NCI-H446 treated with DMSO at 0.1 percent for 48 hours (cell line): ENCODE measurements around the gene ST6GALNAC3.

Experiments used
- DNase-seq: peaks from one replicate; lab custom pipeline; 2025; lab: John Stamatoyannopoulos, UW

The ST6GALNAC3 gene

GRCh38 chr1:76247261-76247852 is 172.8 kb downstream of the ST6GALNAC3 start:
- no peak for DNase-seq

DNA sequence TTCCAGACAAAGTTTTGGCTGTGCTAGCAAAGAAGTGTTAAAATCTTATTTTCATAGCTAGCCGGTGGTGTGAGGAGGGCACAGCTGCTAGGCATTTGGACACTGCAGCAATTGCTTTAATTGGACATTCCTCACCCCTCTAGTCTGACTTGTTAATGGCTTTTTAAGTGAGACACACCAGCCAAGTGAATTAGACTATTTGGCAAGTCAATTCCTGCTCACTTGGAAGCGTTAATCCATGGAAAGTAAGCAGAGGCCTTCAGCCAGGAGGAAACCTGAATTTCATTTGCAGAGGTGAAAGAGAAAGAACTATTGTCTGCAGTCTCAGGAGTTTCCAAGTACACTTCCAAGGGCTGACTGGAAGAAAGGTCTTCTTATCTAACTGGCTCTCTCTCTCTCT is 175.7 kb downstream of the ST6GALNAC3 start:
- peak; percentile 87 for DNase-seq

- DNase-seq = no peak
Observed at GRCh38 chr1:76252431-76252830, 177.9 kb downstream of the ST6GALNAC3 start.

DNA sequence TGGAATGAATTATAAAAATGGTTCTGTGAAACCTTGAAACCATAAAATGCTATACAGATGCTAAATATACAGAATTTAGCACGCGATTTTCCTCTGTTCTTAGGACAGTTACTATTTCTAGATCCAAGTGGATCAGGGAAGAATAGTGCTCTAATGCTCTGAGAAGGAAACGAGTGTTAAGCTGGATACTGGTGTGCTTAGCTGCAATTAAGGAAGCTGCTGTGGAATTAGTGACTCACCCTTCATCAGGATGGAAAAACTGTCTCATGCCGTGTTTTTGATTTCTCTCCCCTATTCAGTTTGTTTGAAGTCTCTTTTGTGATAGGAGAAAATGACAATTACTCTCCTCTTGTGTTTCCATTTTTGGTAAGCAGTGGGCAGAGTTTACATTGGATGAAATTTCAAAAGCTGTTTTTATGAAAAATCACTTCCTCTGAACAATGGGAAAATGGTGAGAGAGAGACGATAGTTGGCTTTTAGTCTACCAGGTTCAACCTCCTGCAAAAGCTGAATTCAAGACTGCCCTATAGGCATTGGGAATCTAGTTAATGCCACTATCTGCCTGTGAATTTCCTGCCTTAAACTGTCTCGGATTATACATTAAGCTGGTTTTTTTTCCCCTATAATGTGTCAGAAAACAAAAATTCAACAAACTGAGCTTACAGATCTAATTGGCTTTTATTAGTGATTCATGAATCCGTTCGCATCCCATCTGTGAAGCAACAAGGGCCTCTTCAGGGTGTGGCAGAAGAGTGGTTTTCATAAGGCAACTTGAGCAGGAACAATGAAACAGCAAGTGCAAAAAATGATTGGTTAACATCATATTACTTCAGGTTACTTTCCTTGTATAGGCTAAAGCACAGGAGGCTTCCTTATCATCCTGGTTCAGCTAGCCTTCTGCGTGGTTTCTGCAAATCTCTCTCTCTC is 179.8 kb downstream of the ST6GALNAC3 start:
- DNase-seq = peak; percentile 25

GRCh38 chr1:76256289-76257223 is 182.0 kb downstream of the ST6GALNAC3 start:
- no peak for DNase-seq

DNA sequence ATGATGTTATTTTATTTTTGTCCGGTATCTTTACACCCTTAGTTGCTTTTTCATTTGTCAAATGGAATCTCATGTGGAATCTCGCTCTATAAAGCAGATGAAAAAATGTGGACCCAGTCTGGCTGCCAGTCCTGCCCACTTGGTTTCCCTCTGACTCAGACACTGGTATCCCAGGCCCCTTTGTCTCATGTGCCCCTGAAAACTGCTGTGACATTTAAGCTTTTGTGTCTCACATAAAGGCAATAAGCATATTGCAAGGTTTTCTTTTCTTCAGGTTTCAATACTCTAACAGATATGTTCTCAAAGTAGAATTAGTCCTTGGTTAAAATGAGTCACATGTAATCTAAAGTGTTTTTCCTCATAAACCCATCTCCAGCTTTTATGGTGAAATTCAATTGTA is 183.3 kb downstream of the ST6GALNAC3 start:
- no peak for DNase-seq

DNA sequence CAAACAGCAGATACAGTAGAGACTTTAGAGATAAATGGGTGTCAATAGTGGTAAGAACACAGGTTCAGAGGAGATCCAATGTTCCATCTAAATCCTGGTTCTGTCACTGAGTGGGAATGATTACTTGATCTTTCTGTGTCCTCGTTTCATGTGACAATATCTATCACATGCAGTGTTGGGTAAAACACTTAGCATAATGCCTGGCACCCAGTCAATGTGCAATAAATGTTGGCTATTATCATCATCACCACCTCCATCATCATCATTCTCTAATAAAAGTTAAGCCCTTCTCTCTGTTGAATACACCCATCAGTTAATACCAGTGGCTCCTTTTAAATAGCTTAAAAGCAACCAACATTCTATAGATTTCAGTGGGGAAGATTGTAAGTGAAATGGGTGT is 184.7 kb downstream of the ST6GALNAC3 start:
- no peak for DNase-seq

GRCh38 chr1:76260279-76260678 is 185.7 kb downstream of the ST6GALNAC3 start:
- no peak for DNase-seq

GRCh38 chr1:76262601-76263000 is 188.1 kb downstream of the ST6GALNAC3 start:
- DNase-seq = no peak

DNA sequence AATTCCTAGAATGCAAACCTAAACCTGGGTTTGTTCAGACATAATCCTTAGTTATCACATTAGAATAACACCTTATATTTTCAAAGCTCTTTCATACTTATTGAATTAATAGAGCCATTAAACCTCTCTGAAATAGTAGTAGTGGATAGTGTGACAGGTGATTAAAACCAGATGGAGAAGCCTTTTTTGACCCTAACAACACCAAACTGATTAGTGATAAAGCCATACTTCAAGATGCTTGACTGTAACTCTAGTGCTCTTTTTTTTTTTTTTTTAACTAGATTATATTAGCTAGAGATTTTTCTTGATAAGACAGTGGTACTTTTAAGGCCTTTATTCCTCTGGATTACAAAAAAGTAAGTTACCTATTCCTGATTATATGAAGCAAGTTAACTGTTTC is 190.1 kb downstream of the ST6GALNAC3 start:
- DNase-seq = no peak

DNA sequence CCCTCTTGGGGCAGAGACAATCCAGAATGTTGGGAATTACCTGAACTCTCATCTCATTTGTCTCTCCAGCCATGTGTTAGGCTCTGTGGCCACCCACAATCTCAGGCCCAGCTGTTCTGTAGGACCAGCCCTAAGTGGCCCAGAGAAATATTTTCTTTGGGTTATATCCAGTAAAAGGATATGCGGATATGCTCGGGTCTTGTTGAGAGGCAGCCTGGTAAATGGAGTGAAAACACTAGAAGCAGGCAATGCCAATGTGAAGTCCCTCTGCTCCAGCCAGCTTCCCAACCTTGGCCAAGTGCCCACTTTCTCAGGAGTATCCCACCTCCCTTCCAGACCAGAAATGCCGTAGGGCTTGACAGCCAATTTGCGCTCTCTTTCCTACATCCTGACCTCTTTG is 192.2 kb downstream of the ST6GALNAC3 start:
- peak; percentile 18 for DNase-seq

DNA sequence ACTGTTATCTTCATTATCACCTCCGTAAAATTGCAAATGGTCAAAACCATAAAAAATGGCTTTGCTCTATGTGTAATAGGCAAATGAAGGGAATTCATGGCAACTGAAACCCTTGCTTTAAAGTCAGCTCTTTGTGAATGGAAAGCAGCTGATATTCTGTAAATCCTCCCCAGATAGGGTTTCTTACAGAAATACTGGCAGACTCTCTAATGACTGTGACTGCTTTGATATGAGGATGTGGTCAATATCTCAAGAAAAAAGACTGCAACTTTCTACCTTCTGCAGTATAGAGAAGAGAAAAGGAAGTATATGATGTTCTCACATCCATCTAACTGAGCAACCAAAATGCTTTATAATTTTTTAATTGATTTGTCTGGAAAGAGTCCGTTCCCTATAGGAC is 193.1 kb downstream of the ST6GALNAC3 start:
- DNase-seq = no peak

- DNase-seq = no peak
Observed at GRCh38 chr1:76268341-76268740, 193.8 kb downstream of the ST6GALNAC3 start.

DNA sequence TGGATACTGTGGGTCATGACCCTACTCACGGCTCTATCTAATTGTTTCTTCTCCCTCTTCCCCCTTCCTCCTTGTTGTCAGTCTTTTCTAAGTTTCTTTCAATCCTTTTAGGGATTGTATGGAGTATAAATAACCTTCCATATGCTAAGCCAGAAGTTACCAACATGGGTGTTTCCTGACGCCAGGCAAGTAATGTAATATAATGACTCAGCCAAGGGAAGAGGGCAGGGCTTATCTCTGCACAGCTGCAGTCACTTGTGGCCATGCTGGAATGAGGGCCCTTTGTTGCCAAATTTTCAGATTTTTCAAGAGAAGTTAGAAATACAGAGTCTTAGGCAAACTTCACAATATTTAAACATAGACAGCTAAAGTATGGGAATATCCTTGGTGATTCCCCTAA is 194.6 kb downstream of the ST6GALNAC3 start:
- DNase-seq = peak; percentile 40

GRCh38 chr1:76274302-76274701 is 199.8 kb downstream of the ST6GALNAC3 start:
- no peak for DNase-seq

GRCh38 chr1:76274718-76275117 is 200.2 kb downstream of the ST6GALNAC3 start:
- DNase-seq = no peak

GRCh38 chr1:76278711-76279100 is 204.2 kb downstream of the ST6GALNAC3 start:
- DNase-seq = no peak

GRCh38 chr1:76279101-76279748 is 204.7 kb downstream of the ST6GALNAC3 start:
- no peak for DNase-seq

- peak; percentile 95 for DNase-seq
Observed at GRCh38 chr1:76281306-76281705, 206.8 kb downstream of the ST6GALNAC3 start.

- no peak for DNase-seq
Observed at GRCh38 chr1:76284842-76285241, 210.3 kb downstream of the ST6GALNAC3 start.

GRCh38 chr1:76285578-76286135 is 211.1 kb downstream of the ST6GALNAC3 start:
- no peak for DNase-seq

DNA sequence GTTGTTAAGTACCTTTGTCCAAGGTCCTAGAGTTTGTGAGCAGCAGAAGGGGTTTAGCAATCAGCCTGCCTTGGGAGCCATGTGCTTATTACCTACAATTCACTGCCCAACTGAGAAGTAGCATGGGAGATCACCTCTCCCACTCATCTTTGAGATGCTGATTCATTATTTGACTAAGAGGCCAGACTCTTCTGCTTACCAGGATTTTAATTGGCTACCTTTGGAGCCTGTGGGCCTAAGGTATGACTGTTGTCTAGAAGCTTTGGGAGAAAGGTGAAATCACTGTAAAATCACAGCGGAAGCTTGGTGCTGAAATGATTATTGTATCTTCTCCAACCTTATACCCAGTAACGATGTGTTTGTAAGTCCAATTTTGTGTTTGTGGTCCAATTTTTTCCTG is 213.4 kb downstream of the ST6GALNAC3 start:
- DNase-seq = no peak
